IgD-negative memory B cell (primary cell): ENCODE results near the gene FAM83G. TPM values are rescaled to one million over a fixed set of nuclear protein-coding genes. Genes with fewer than 3 reads are reported as not detected.
"Not testable (repeated sequence)": the region's sequence is repeated elsewhere in the genome, so short reads cannot be mapped to it uniquely, and the experiment has no call there.

ENCODE experiments used
- H3K27ac Mint-ChIP-seq, 3 donors: one replicate each; pipeline ENCODE4 v1.8.0; 2020 to 2022; ENCODE audit warnings: mild to moderate bottlenecking in 3 of 3, mixed read lengths in 3 of 3, moderate library complexity in 1 of 3
- H3K27me3 Mint-ChIP-seq: one replicate; pipeline ENCODE4 v1.8.0; 2021; ENCODE audit warnings: mixed read lengths
- H3K36me3 Mint-ChIP-seq: one replicate; pipeline ENCODE4 v1.8.0; 2020; ENCODE audit warnings: mild to moderate bottlenecking, mixed read lengths
- H3K4me1 Mint-ChIP-seq, 3 donors: one replicate each; pipeline ENCODE4 v1.8.0; 2020 to 2022; ENCODE audit warnings: mixed read lengths in 3 of 3, mild to moderate bottlenecking in 1 of 3
- H3K4me3 Mint-ChIP-seq, 4 donors: one replicate each; pipeline ENCODE4 v1.8.0; 2020 to 2022; ENCODE audit warnings: mild to moderate bottlenecking in 4 of 4, mixed read lengths in 4 of 4, moderate library complexity in 3 of 4
- H3K9me3 Mint-ChIP-seq, 3 donors: one replicate each; pipeline ENCODE4 v1.8.0; 2020 to 2021; ENCODE audit warnings: mixed read lengths in 3 of 3, mild to moderate bottlenecking in 1 of 3
- polyA plus RNA-seq: library from polyadenylated mRNA; unstranded; fragments of 300-500 nt; fragmentation: Illumina TruSeq; gene quantifications from one replicate; pipeline ENCODE4 v1.2.3, GENCODE V29; 2021

The FAM83G gene
- polyA plus RNA-seq, 1 donor from 2014 or later: 6.8 TPM

- H3K4me3 Mint-ChIP-seq: no peak overlapping the region
- no peaks in the 10 kb centered on the region for H3K27me3 Mint-ChIP-seq
- H3K4me1 Mint-ChIP-seq: peaks cover 0 to 5% (median 0%) of the 10 kb centered on the region in 3 donors
- no peak overlapping the region for H3K27ac Mint-ChIP-seq
- H3K36me3 Mint-ChIP-seq: no peaks in the 10 kb centered on the region
- no peaks in the 10 kb centered on the region for H3K9me3 Mint-ChIP-seq
These were observed 40.6 kb downstream of the FAM83G start for GRCh38 chr17:18964018-18964351.

GRCh38 chr17:18963126-18964017 is 41.2 kb downstream of the FAM83G start:
- Mint-ChIP-seq H3K27me3 (no peaks in the 10 kb centered on the region), H3K9me3 (no peaks in the 10 kb centered on the region), H3K27ac (no peak overlapping the region), H3K36me3 (no peaks in the 10 kb centered on the region), H3K4me3 (no peak overlapping the region), H3K4me1 (peaks cover 0 to 5% (median 0%) of the 10 kb centered on the region in 3 donors)

- Mint-ChIP-seq H3K27ac (peak overlapping the region in 2 of 3 donors; percentile 13 to 90), H3K36me3 (no peaks in the 10 kb centered on the region), H3K4me1 (peaks cover 0 to 5% (median 0%) of the 10 kb centered on the region in 3 donors), H3K9me3 (no peaks in the 10 kb centered on the region), H3K4me3 (no peak overlapping the region), H3K27me3 (no peaks in the 10 kb centered on the region)
These were observed 42.1 kb downstream of the FAM83G start for GRCh38 chr17:18962494-18962815.

- Mint-ChIP-seq H3K27me3 (no peaks in the 10 kb centered on the region), H3K4me1 (peaks cover 0 to 5% (median 0%) of the 10 kb centered on the region in 3 donors), H3K27ac (peak overlapping the region in 2 of 3 donors; percentile 13 to 90), H3K4me3 (no peak overlapping the region), H3K9me3 (no peaks in the 10 kb centered on the region), H3K36me3 (no peaks in the 10 kb centered on the region)
These were observed 42.7 kb downstream of the FAM83G start for GRCh38 chr17:18961634-18962493.

GRCh38 chr17:18960803-18961511 is 43.6 kb downstream of the FAM83G start:
- peak overlapping the region in 1 of 3 donors; percentile 53 for H3K27ac Mint-ChIP-seq
- no peaks in the 10 kb centered on the region for H3K9me3 Mint-ChIP-seq
- peak overlapping the region in 1 of 4 donors; percentile 12 for H3K4me3 Mint-ChIP-seq
- H3K4me1 Mint-ChIP-seq: peaks cover 0 to 5% (median 0%) of the 10 kb centered on the region in 3 donors
- no peaks in the 10 kb centered on the region for H3K27me3 Mint-ChIP-seq
- H3K36me3 Mint-ChIP-seq: no peaks in the 10 kb centered on the region

GRCh38 chr17:18960241-18960665 is 44.3 kb downstream of the FAM83G start:
- no peaks in the 10 kb centered on the region for H3K36me3 Mint-ChIP-seq
- H3K4me3 Mint-ChIP-seq: no peak overlapping the region
- peaks cover 0 to 7% (median 0%) of the 10 kb centered on the region in 3 donors for H3K4me1 Mint-ChIP-seq
- peak overlapping the region in 1 of 3 donors; percentile 53 for H3K27ac Mint-ChIP-seq
- no peaks in the 10 kb centered on the region for H3K27me3 Mint-ChIP-seq
- no peaks in the 10 kb centered on the region for H3K9me3 Mint-ChIP-seq

GRCh38 chr17:18959845-18960240 is 44.7 kb downstream of the FAM83G start:
- peaks cover 0 to 8% (median 0%) of the 10 kb centered on the region in 3 donors for H3K4me1 Mint-ChIP-seq
- H3K27ac Mint-ChIP-seq: no peak overlapping the region
- no peaks in the 10 kb centered on the region for H3K36me3 Mint-ChIP-seq
- no peak overlapping the region for H3K4me3 Mint-ChIP-seq
- H3K27me3 Mint-ChIP-seq: no peaks in the 10 kb centered on the region
- H3K9me3 Mint-ChIP-seq: no peaks in the 10 kb centered on the region

GRCh38 chr17:18959071-18959844 is 45.3 kb downstream of the FAM83G start:
- H3K4me1 Mint-ChIP-seq: peaks cover 0 to 8% (median 2%) of the 10 kb centered on the region in 3 donors
- no peak overlapping the region for H3K4me3 Mint-ChIP-seq
- H3K36me3 Mint-ChIP-seq: no peaks in the 10 kb centered on the region
- H3K9me3 Mint-ChIP-seq: no peaks in the 10 kb centered on the region
- H3K27ac Mint-ChIP-seq: no peak overlapping the region
- peaks cover 2% of the 10 kb centered on the region for H3K27me3 Mint-ChIP-seq

GRCh38 chr17:18958611-18959010 is 46.0 kb downstream of the FAM83G start:
- Mint-ChIP-seq H3K4me1 (peaks cover 0 to 8% (median 4%) of the 10 kb centered on the region in 3 donors), H3K9me3 (no peaks in the 10 kb centered on the region), H3K4me3 (no peak overlapping the region), H3K27me3 (peaks cover 2% of the 10 kb centered on the region), H3K27ac (no peak overlapping the region), H3K36me3 (no peaks in the 10 kb centered on the region)

- Mint-ChIP-seq H3K9me3 (no peaks in the 10 kb centered on the region), H3K27me3 (peaks cover 2% of the 10 kb centered on the region), H3K4me3 (no peak overlapping the region), H3K4me1 (peaks cover 0 to 8% (median 4%) of the 10 kb centered on the region in 3 donors), H3K27ac (no peak overlapping the region), H3K36me3 (no peaks in the 10 kb centered on the region)
These were observed 46.7 kb downstream of the FAM83G start for GRCh38 chr17:18957831-18958230.

GRCh38 chr17:18956581-18956980 is 48.0 kb downstream of the FAM83G start:
- no peak overlapping the region for H3K27ac Mint-ChIP-seq
- peaks cover 2% of the 10 kb centered on the region for H3K27me3 Mint-ChIP-seq
- no peaks in the 10 kb centered on the region for H3K36me3 Mint-ChIP-seq
- no peak overlapping the region for H3K4me3 Mint-ChIP-seq
- peaks cover 0 to 8% (median 4%) of the 10 kb centered on the region in 3 donors for H3K4me1 Mint-ChIP-seq
- no peaks in the 10 kb centered on the region for H3K9me3 Mint-ChIP-seq

GRCh38 chr17:18956021-18956420 is 48.5 kb downstream of the FAM83G start:
- H3K36me3 Mint-ChIP-seq, H3K27ac Mint-ChIP-seq, H3K4me1 Mint-ChIP-seq, H3K9me3 Mint-ChIP-seq, H3K27me3 Mint-ChIP-seq, H3K4me3 Mint-ChIP-seq: not testable (repeated sequence)

- Mint-ChIP-seq H3K9me3 (no peaks in the 10 kb centered on the region), H3K4me3 (no peak overlapping the region), H3K4me1 (peaks cover 0 to 6% (median 4%) of the 10 kb centered on the region in 3 donors), H3K27ac (no peak overlapping the region), H3K36me3 (no peaks in the 10 kb centered on the region), H3K27me3 (peaks cover 2% of the 10 kb centered on the region)
These were observed 49.6 kb downstream of the FAM83G start for GRCh38 chr17:18955009-18955408.

GRCh38 chr17:18954321-18954720 is 50.2 kb downstream of the FAM83G start:
- Mint-ChIP-seq H3K36me3 (no peaks in the 10 kb centered on the region), H3K27ac (peak overlapping the region in 1 of 3 donors; percentile 28), H3K4me3 (no peak overlapping the region), H3K27me3 (peaks cover 2% of the 10 kb centered on the region), H3K9me3 (no peaks in the 10 kb centered on the region), H3K4me1 (peaks cover 0 to 7% (median 4%) of the 10 kb centered on the region in 3 donors)
